Fibroblast of mammary gland (primary cell): Measurements from ENCODE around the gene SETD3.
A peak's percentile ranks its signal among the peaks of the same experiment; 100 is the strongest.

Source experiments
- DNase-seq: peaks from one replicate; pipeline ENCODE4 v3.0.0-alpha.2; 2010; ENCODE audit warnings: low read depth
- H3K4me3 ChIP-seq: 2 replicates; pipeline ENCODE4 v1.5.1; 2011; ENCODE audit warnings: low read depth, mild to moderate bottlenecking, low read length, moderate library complexity; ENCODE audit not compliant: control insufficient read depth
- TF ChIP-seq, protein P1 (sequence below): conservative IDR thresholded peaks from 2 replicates; pipeline ENCODE4 v1.5.1; 2011; ENCODE audit warnings: low read depth, low read length, inconsistent platforms; ENCODE audit not compliant: control insufficient read depth, insufficient read depth

The SETD3 gene

DNA sequence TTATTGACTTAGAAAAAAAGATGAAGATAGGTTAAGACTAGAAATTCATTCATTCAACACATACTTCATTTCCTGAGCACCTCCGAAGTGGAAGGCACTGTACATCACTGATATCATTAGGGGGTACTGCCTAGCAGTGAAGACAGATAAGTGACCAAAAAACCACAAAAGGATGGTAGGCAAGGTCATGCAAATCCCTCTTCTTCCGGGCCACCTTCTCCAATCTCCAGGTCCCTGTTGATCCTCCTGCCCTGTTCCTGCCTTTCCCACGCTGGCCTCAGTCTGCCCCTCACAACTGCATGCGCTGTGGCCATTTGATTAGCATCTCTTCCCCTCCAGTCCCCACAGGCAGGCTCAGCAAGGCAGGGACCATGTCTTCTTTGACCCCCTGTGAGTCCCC lies 60.8 kb downstream of the SETD3 start:
- TF ChIP-seq, protein P1, sequence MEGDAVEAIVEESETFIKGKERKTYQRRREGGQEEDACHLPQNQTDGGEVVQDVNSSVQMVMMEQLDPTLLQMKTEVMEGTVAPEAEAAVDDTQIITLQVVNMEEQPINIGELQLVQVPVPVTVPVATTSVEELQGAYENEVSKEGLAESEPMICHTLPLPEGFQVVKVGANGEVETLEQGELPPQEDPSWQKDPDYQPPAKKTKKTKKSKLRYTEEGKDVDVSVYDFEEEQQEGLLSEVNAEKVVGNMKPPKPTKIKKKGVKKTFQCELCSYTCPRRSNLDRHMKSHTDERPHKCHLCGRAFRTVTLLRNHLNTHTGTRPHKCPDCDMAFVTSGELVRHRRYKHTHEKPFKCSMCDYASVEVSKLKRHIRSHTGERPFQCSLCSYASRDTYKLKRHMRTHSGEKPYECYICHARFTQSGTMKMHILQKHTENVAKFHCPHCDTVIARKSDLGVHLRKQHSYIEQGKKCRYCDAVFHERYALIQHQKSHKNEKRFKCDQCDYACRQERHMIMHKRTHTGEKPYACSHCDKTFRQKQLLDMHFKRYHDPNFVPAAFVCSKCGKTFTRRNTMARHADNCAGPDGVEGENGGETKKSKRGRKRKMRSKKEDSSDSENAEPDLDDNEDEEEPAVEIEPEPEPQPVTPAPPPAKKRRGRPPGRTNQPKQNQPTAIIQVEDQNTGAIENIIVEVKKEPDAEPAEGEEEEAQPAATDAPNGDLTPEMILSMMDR = no peak
- no peak overlapping the region for H3K4me3 ChIP-seq
- no peak for DNase-seq

DNA sequence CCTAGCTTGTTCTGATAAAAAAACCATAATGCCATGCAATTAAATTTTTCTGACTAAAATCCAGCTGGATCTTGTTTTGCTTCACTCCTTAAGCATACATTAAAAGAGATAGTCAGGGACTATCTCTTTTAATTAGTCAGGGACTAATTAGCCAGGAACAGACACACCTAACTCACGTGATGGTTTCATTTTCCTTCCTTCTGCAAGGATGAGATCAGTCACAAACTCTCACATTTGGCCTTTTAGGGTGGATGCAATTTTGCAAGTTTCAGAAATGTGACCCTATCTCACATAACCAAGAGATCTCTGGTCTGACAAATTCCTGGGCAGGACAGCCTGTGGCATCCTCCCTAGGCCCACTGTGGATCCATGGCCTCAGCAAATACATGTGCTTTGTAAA lies 62.4 kb downstream of the SETD3 start:
- H3K4me3 ChIP-seq = no peak overlapping the region
- TF ChIP-seq, protein P1 = no peak
- DNase-seq = no peak

DNA sequence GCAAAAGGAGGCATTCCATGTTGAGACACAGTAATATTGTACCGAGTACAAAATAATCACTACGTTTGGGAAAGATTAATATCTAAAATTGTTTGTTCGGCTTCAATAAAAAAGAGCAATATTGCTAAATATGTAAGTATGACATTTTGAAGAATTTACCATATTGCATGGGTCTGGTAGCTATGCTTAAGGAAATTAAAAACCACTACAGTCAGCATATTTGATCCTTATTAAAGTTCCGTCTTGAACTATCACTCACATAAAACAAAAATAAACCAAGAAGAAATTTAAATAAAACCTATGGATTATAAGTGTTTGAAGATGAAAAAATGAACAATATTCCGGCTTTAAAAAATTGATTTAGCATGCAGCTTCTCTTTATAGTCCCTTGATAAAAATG lies 63.8 kb downstream of the SETD3 start:
- no peak overlapping the region for H3K4me3 ChIP-seq
- TF ChIP-seq, protein P1 = no peak
- DNase-seq = no peak

DNA sequence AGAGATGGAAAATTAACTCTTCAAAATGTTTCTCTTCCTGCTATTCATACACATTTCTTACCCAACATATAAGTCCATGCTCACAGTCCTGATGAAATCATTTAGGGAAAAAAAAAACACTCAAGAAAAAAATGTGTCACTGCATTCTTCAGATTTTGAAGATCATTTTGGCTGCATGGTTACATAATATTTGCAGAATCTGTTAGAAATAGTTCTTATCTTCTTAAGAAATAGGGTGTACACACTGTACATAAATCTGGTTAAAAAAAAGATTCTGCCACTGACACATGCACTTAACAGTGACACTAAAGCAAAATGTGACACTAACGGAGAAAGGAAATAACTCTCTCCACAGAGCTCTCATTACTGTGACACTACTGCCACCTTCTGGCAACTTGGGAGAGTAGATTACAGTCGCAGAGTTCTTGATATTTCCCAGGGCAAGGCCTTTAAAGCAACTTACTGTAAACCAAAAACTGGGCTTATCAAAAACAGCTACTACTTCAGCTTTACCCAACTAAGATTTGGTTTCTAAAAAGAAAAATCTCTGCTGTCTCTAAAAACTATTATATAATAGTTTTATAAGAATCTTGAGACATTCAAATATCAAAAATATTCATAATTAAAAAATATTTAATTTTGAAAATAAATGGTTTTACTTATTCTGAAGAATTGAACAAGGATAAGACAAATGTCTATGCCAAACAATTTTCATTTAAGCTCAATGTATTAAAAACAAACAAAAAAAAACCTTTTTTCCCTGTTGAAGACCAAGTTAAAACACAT lies 65.0 kb downstream of the SETD3 start:
- H3K4me3 ChIP-seq = no peak overlapping the region
- DNase-seq = peak; percentile 84
- TF ChIP-seq, protein P1 = peak; percentile 86

DNA sequence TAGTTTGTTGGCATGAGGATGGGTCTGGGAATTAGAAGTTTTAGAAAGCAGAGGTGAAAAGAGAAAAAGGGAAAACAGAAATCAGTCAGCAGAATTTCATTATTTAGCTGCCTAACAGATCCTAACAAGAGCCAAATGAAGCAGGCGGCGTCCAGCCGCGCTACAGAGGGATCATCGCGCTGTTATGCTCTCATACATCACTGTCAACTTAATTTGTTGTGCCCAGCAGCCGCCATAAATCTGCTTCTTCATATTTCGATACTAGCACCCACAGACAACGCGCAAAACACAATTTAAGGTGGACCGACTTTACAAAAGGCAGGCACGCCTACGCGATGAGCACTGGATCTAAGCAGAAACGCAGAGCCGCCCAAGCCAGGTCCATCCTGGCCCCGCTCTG lies 66.7 kb downstream of the SETD3 start:
- DNase-seq = no peak
- TF ChIP-seq, protein P1 = no peak
- no peak overlapping the region for H3K4me3 ChIP-seq

DNA sequence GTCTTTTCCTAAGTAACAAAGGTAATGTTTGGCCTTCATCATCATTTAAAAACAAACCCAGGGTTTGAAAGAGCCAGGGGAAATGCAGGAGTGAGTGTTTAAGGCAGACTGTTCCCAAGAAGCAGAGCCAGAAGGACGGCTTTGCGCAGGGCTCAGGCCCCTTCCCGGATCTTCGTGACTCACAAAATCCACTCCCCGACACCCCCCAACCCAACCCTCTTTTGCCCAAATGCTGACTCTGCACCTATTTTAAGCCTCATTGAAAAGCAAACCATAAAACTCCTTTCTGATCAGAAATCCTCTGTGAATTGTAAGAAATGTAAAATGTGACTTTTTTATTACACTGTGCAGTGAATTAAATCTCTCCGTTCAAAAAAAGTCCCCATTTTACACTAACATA lies 67.5 kb downstream of the SETD3 start:
- peak; percentile 23 for DNase-seq
- H3K4me3 ChIP-seq = no peak overlapping the region
- TF ChIP-seq, protein P1 = no peak
